SK-N-MC (cell line): Measurements from ENCODE around the gene OR2F1.

Experiments
- EZH2 ChIP-seq: fragments of 200-600 bp; sonication (generic); IDR thresholded peaks from one replicate; pipeline ENCODE4 v1.6.1; 2017; ENCODE audit warnings: antibody characterized with exemption
- FOXP2 ChIP-seq: optimal IDR thresholded peaks from 2 replicates; pipeline ENCODE3; 2011; ENCODE audit warnings: mild to moderate bottlenecking, moderate library complexity; ENCODE audit not compliant: insufficient read depth; ENCODE audit errors: extremely low read length, control extremely low read depth
- POLR2AphosphoS5 ChIP-seq: IDR thresholded peaks from 2 replicates; pipeline ENCODE4 v1.6.1; 2012; ENCODE audit warnings: mild to moderate bottlenecking, low read depth, low read length, borderline replicate concordance

- TF ChIP-seq POLR2AphosphoS5 (no peak), EZH2 (no peak), FOXP2 (no peak)
These were observed 19.8 kb downstream of the OR2F1 start for GRCh38 chr7:143974459-143974858.
